IPS-18a (cell line): Measurements from ENCODE around the gene NUS1.
"Not testable (repeated sequence)": the region's sequence is repeated elsewhere in the genome, so short reads cannot be mapped to it uniquely, and the experiment has no call there.

ENCODE experiments used
- H3K27ac ChIP-seq: one replicate; pipeline ENCODE4 v1.5.1; 2013; ENCODE audit warnings: low read length
- H3K27me3 ChIP-seq: one replicate; pipeline ENCODE4 v1.6.1; 2013; ENCODE audit warnings: mild to moderate bottlenecking, low read length; ENCODE audit not compliant: control insufficient read depth, insufficient read depth
- H3K36me3 ChIP-seq: one replicate; pipeline ENCODE4 v1.6.1; 2013; ENCODE audit warnings: low read depth, low read length; ENCODE audit not compliant: control insufficient read depth
- H3K4me1 ChIP-seq: one replicate; pipeline ENCODE4 v1.6.1; 2013; ENCODE audit warnings: low read depth, low read length; ENCODE audit not compliant: control insufficient read depth
- H3K4me3 ChIP-seq: one replicate; pipeline ENCODE4 v1.5.1; 2013; ENCODE audit warnings: low read length
- H3K9ac ChIP-seq: one replicate; pipeline ENCODE4 v1.6.1; 2013; ENCODE audit warnings: mild to moderate bottlenecking, low read length, moderate library complexity
- H3K9me3 ChIP-seq: one replicate; pipeline ENCODE4 v1.6.1; 2013; ENCODE audit warnings: low read depth, low read length; ENCODE audit not compliant: control insufficient read depth

The NUS1 gene

DNA sequence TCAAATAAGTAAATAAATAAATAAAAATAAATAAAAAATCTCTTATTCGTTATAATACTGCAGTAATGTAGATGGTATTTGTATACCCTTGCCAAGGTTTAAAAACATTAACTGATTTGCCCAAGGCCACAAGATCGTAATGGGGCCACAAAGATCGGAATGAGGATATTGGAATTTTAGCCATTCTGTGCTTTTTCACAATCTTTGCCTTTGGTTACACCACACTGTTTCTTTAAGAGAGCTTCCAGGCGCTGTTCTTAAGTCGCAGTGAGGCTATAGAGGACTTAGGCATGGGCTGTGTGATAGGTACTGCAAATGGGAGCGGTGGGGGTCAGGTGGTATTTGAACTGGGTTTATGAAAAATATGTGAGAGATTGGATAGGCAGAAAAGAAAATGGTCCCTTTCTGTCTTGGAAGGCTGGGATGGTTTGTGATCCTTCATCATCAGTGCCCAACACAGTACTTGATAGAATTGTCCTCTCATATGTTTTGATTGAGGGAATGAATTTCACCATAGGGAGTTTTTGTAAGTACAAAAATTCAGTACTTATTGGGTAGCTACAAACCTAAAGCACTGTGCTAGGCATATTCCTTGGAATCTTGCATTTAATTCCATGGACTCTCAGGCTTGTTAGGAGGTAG is 1.4 kb downstream of the NUS1 start:
- Histone ChIP-seq H3K4me1 (peaks cover 9% of the 10 kb centered on the region), H3K27me3 (no peaks in the 10 kb centered on the region), H3K4me3 (peak overlapping the region; percentile 78), H3K9me3 (no peaks in the 10 kb centered on the region), H3K36me3 (no peaks in the 10 kb centered on the region), H3K27ac (no peak overlapping the region), H3K9ac (no peak overlapping the region)

DNA sequence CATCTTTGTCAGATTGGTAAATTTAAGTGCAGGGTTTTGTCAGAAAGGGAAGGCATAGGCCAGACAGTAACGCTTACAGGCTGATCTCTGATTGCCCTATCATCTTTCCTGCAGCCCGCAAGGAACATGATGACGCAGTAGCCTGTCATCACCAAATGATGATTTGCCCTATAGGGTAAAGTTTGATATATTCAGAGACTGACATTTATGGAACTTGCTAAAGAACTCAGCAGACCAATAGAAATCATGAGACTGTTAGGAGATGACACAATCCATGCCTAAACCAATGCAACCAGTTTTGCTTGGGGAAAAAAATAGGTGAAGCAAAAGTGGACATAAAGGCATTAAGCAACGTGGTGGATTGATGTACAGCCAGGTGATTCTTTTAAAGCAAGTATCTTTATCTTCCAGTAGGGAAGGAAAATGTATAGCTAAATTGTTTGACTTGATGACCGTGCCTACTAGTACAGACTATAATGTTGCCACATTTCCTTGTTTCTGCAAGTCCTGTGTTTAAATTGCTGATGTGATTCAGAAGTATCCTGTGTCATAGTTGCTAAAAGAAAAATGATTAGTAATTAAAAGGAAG is 2.4 kb downstream of the NUS1 start:
- H3K4me3 ChIP-seq = peak overlapping the region; percentile 78
- H3K4me1 ChIP-seq = peaks cover 9% of the 10 kb centered on the region
- no peaks in the 10 kb centered on the region for H3K27me3 ChIP-seq
- H3K9ac ChIP-seq = no peak overlapping the region
- H3K27ac ChIP-seq = no peak overlapping the region
- H3K9me3 ChIP-seq = no peaks in the 10 kb centered on the region
- H3K36me3 ChIP-seq = no peaks in the 10 kb centered on the region

DNA sequence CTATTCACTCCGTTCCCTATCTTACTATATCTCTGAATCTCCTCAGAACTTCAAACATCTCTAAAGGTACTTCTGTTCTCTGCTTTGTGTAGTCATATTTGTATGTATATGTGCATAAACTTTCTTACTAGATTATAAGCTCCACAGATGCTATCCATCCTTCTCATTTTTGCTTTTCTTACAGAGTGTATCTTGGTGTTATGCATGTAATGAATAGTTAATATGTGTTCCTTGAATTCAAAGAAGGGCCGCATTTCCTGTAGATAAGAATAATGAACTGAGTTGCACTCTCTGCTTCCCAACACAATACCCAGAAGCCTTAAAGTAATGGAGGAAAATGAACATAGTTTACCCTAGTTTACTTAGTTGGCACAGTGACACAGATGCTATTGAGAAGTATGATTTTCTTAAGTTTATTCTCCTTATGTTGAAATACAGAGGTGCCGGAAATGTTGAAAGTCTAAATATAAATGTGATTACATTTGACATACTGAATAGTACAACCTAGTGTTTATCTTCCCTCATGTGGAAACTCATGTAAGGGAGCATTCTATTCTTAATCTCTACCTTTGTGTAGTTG is 6.0 kb downstream of the NUS1 start:
- H3K27ac ChIP-seq = no peak overlapping the region
- H3K36me3 ChIP-seq = no peaks in the 10 kb centered on the region
- no peaks in the 10 kb centered on the region for H3K27me3 ChIP-seq
- no peak overlapping the region for H3K9ac ChIP-seq
- H3K9me3 ChIP-seq = no peaks in the 10 kb centered on the region
- no peak overlapping the region for H3K4me3 ChIP-seq
- H3K4me1 ChIP-seq = peaks cover 4% of the 10 kb centered on the region

DNA sequence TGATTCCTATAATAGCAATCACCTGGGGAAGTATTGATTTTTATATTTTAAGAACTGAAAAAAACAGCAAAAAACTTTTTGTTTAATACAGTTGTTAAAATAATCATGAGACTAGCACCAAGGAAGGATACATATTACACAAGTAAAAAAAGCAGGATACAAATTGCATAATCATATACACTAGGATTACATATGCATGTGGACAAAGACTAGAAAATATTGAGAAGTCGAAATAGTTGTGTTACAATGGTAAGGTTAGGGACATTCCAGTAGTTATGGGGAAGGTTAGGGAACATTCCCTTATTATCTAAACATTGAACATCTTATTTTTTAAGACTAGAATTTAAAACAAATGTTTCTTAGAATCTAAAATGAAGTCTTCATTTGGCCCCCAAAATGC is 9.5 kb downstream of the NUS1 start:
- H3K4me3 ChIP-seq = no peak overlapping the region
- no peaks in the 10 kb centered on the region for H3K27me3 ChIP-seq

DNA sequence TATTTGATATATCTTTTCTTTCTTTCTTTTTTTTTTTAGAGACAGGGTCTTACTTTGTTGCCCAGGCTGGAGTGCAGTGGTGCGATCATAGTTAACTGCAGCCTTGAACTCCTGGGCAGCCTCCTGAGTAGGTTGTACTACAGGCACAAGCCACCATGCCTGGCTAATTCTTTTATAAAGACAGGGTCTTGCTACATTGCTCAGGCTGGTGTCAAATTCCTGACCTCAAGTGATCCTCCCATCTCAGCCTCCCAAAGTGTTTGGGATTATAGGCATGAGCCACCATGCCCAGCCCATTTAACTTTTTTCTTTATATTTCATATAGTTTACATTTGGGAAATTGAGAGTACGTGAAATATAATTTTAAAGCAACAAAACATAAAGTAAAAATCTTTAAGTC is 10.1 kb downstream of the NUS1 start:
- no peak overlapping the region for H3K9ac ChIP-seq
- H3K9me3 ChIP-seq = no peaks in the 10 kb centered on the region
- H3K4me1 ChIP-seq = no peaks in the 10 kb centered on the region
- H3K36me3 ChIP-seq = no peaks in the 10 kb centered on the region
- no peaks in the 10 kb centered on the region for H3K27me3 ChIP-seq
- H3K4me3 ChIP-seq = no peak overlapping the region
- no peak overlapping the region for H3K27ac ChIP-seq

More for the DNA sequence above, 9.5 kb downstream of the NUS1 start:
- Histone ChIP-seq H3K27ac (no peak overlapping the region), H3K36me3 (no peaks in the 10 kb centered on the region), H3K4me1 (no peaks in the 10 kb centered on the region), H3K9ac (no peak overlapping the region), H3K9me3 (no peaks in the 10 kb centered on the region)

DNA sequence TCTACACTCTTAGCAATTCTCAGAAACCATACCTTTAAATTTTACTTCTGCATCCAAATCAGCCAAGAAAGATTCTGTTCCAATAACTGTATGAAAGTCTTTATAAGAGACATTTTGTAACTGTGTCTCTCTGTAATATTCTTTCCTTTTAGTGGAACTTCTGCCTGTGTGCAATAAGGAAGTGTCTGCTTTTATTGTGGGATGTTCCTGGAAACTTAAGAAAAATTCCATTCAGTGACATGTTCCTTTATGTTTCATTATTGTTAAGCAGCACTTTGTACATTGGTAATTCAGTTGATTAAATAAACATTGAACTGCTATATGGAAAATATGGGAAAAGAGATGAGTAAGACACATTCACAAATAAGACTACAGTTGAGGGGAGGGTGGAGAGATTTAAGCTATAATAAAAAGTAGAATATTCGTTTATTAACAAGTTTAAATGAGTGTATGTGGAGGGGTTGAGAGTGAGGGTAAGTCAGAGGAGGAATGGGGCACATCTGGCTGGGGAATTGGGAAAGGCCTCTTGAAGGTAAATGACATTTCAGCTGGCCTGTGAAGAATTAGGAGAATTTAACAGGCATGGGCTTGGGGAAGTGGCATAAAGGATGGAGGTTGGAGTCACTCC is 11.9 kb downstream of the NUS1 start:
- no peaks in the 10 kb centered on the region for H3K27me3 ChIP-seq
- no peak overlapping the region for H3K9ac ChIP-seq
- H3K9me3 ChIP-seq = no peaks in the 10 kb centered on the region
- H3K27ac ChIP-seq = no peak overlapping the region
- no peaks in the 10 kb centered on the region for H3K4me1 ChIP-seq
- no peaks in the 10 kb centered on the region for H3K36me3 ChIP-seq
- H3K4me3 ChIP-seq = no peak overlapping the region

DNA sequence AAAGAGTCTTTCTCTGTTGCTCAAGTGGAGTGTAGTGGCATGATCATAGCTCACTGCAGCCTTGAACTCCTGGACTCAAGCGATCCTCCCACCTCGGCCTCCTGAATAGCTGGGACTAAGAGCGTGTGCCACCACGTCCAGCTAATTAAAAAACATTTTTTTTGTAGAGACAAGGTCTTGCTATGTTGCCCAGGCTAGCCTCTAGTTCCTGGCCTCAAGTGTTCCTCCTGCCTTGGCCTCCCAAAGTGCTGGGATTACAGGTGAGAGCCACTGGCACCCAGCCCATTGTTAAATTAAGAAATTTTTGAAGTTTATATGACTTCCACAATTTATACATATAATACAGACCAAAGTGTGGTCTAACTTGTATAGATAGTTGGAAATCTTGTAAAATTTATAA is 14.3 kb downstream of the NUS1 start:
- not testable (repeated sequence) for H3K4me1 ChIP-seq, H3K27ac ChIP-seq

DNA sequence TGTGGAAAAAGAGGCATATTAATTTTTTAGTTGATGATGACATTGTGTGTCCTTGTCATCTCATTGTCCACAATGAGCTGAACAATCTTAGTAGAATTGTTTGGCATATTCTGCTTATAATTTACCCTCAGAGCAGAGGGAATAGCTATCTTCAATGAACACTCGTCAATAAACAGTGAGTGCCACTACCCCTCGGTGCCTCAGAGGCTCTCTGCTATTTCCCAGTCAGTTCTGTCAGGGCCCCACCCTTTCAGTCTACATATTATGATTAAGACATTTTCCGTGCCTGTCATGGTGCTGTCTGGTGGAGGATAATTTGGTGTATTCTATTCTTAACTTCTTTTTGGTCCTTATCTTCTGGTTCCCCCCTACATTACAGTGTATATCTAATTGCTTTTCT is 31.2 kb downstream of the NUS1 start:
- H3K9ac ChIP-seq = no peak overlapping the region
- H3K4me3 ChIP-seq = no peak overlapping the region
- H3K27ac ChIP-seq = no peak overlapping the region
- H3K27me3 ChIP-seq = no peaks in the 10 kb centered on the region
- peaks cover 41% of the 10 kb centered on the region for H3K36me3 ChIP-seq
- no peaks in the 10 kb centered on the region for H3K9me3 ChIP-seq
- no peaks in the 10 kb centered on the region for H3K4me1 ChIP-seq

More for the DNA sequence above, 14.3 kb downstream of the NUS1 start:
- not testable (repeated sequence) for H3K4me3 ChIP-seq, H3K9me3 ChIP-seq, H3K9ac ChIP-seq, H3K27me3 ChIP-seq
- H3K36me3 ChIP-seq = peaks cover 14% of the 10 kb centered on the region

DNA sequence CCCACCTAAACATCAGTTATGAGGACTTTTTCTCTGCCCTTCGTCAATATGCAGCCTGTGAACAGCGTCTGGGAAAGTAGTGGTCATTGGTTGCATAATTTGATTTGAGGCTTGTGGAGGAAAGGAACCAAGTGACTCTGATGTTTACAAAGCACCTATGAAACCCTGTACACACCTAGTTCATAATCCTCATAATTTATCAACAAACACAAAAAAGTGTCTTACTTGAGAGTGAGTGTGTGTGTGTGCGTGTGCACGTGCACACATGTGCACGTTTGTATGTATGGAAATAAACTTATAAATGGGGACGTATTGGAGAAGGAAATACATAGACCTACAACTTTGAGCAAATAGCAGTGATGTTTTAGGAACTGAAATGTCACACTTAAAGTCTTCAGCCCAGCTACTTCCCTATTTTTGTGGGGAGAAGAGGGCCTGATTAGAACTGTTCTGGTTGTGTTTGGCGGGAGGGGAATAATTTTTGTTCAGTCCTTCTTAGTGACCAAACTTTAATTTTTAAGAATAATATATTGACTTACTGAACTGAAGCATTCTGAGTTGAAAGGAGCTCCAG is 31.8 kb downstream of the NUS1 start:
- H3K9me3 ChIP-seq, H3K4me3 ChIP-seq, H3K4me1 ChIP-seq, H3K9ac ChIP-seq, H3K27me3 ChIP-seq, H3K27ac ChIP-seq: not testable (repeated sequence)
- peaks cover 41% of the 10 kb centered on the region for H3K36me3 ChIP-seq

DNA sequence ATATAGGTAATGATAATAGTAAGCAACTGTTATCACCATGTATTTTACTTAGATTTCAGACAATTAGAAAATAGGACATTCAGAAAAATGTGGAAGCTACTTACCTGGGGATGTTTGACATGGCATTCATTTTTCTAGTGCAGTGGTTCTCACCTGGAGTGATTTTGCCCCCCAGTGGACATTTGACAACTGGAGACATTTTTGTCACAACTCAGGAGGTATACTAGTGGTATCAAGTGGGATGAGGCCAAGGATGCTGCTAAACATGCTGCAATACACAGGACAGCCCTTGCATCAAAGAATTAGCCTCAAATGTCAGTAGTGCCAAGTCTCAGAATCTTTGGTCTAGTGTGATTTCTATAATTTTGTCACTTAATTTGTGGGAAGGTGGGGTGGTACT is 36.1 kb downstream of the NUS1 start:
- no peak overlapping the region for H3K9ac ChIP-seq
- H3K9me3 ChIP-seq = no peaks in the 10 kb centered on the region
- no peak overlapping the region for H3K4me3 ChIP-seq
- H3K4me1 ChIP-seq = no peaks in the 10 kb centered on the region
- peaks cover 3% of the 10 kb centered on the region for H3K36me3 ChIP-seq
- H3K27me3 ChIP-seq = no peaks in the 10 kb centered on the region
- no peak overlapping the region for H3K27ac ChIP-seq

DNA sequence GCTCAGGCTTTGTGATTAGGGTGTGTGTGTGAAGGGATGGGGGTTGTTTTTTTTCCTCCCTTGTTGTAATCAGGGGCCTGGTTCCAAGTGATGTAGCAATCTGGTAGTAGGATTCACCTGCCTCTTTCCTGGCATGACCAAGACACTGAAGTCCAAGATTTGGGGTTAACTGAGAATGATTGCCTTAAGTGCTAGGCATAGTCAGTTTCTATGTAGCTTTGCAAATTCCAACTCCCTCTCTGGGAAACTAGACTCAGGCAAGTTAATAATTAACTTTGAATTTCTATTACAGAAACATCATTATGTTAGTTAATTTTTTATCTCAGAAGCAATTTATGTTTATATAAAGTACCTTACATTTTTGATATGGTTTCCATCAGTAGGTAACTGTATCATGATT is 43.6 kb downstream of the NUS1 start:
- Histone ChIP-seq H3K27me3 (no peaks in the 10 kb centered on the region), H3K9me3 (peaks cover 3% of the 10 kb centered on the region), H3K36me3 (no peaks in the 10 kb centered on the region), H3K9ac (no peak overlapping the region), H3K27ac (no peak overlapping the region), H3K4me1 (no peaks in the 10 kb centered on the region), H3K4me3 (no peak overlapping the region)
